Activated CD4-positive, alpha-beta T cell treated with anti-CD3 and anti-CD28 coated beads, Interleukin-2, amount 10 ng/mL, durations not matched to agents 7 days and 5 days (primary cell): Measurements from ENCODE around the gene TBC1D26. TPM values are rescaled to one million over a fixed set of nuclear protein-coding genes. Genes with fewer than 3 reads are reported as not detected.
"Not testable (repeated sequence)": the region's sequence is repeated elsewhere in the genome, so short reads cannot be mapped to it uniquely, and the experiment has no call there.

Experiments used
- CTCF ChIA-PET: fragments of 350-600 bp; sonication (Branson Sonifier 250); formaldehyde crosslinking; loops from one replicate; lab custom pipeline; 2021; ENCODE audit warnings: antibody characterized with exemption; lab: Charles Lee
- POLR2A ChIA-PET: fragments of 350-600 bp; sonication (Branson Sonifier 250); formaldehyde crosslinking; loops from one replicate; lab custom pipeline; 2021; ENCODE audit warnings: antibody characterized with exemption; lab: Charles Lee
- DNase-seq: peaks from one replicate; pipeline ENCODE4 v3.0.0-alpha.2; 2020
- H3K27ac Mint-ChIP-seq: one replicate; pipeline ENCODE4 v1.8.0; 2021; ENCODE audit warnings: mild to moderate bottlenecking, moderate library complexity, mixed read lengths
- H3K27me3 Mint-ChIP-seq: one replicate; pipeline ENCODE4 v1.8.0; 2021; ENCODE audit warnings: mixed read lengths
- H3K36me3 Mint-ChIP-seq: one replicate; pipeline ENCODE4 v1.8.0; 2021; ENCODE audit warnings: low read depth, mixed read lengths
- H3K4me1 Mint-ChIP-seq: one replicate; pipeline ENCODE4 v1.8.0; 2021; ENCODE audit warnings: mixed read lengths
- H3K4me3 Mint-ChIP-seq: one replicate; pipeline ENCODE4 v1.8.0; 2021; ENCODE audit warnings: mild to moderate bottlenecking, moderate library complexity, mixed read lengths
- H3K9me3 Mint-ChIP-seq: one replicate; pipeline ENCODE4 v1.8.0; 2021; ENCODE audit warnings: mixed read lengths
- total RNA-seq, 2 experiments: library from RNA; stranded (reverse); gene quantifications; one replicate each; pipeline ENCODE4 v1.2.3, GENCODE V29; 2021

Gene TBC1D26
- not detected for total RNA-seq

- CTCF ChIA-PET: not testable (repeated sequence)
Observed at GRCh38 chr17:15731900-15732299, at the start of gene TBC1D26. TBC1D26 (plus strand) TSS chr17:15732283; CDS start chr17:15735349, 3,066 bp downstream.

DNA sequence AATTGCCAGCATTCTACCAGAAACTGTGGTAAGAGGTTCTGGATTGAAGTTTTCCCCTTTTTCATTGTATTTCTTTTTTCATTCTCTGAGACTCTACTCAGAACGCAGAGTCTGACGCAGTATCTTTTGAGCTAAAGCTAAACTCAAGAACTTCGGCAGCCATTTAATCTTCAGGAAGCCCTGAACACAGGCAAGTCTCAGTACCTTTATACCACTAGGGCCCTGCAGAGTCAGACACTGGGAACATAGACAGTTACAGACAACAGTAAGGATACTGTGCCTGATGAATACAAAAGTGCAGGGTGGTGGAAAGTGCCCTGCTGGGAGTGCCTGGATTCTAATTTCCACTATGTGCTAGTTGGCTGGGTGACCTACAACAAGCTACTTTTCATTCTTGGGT is 48.9 kb upstream of the TBC1D26 start:
- CTCF ChIA-PET, POLR2A ChIA-PET, H3K36me3 Mint-ChIP-seq, H3K27me3 Mint-ChIP-seq, H3K9me3 Mint-ChIP-seq, DNase-seq: not testable (repeated sequence)
- Mint-ChIP-seq H3K4me3 (peak overlapping the region; percentile 95), H3K27ac (peak overlapping the region; percentile 9), H3K4me1 (peaks cover 24% of the 10 kb centered on the region)

More at GRCh38 chr17:15731900-15732299, at the start of gene TBC1D26:
- H3K4me1 Mint-ChIP-seq, H3K9me3 Mint-ChIP-seq, DNase-seq, H3K4me3 Mint-ChIP-seq, H3K36me3 Mint-ChIP-seq, H3K27me3 Mint-ChIP-seq, H3K27ac Mint-ChIP-seq, POLR2A ChIA-PET: not testable (repeated sequence)

DNA sequence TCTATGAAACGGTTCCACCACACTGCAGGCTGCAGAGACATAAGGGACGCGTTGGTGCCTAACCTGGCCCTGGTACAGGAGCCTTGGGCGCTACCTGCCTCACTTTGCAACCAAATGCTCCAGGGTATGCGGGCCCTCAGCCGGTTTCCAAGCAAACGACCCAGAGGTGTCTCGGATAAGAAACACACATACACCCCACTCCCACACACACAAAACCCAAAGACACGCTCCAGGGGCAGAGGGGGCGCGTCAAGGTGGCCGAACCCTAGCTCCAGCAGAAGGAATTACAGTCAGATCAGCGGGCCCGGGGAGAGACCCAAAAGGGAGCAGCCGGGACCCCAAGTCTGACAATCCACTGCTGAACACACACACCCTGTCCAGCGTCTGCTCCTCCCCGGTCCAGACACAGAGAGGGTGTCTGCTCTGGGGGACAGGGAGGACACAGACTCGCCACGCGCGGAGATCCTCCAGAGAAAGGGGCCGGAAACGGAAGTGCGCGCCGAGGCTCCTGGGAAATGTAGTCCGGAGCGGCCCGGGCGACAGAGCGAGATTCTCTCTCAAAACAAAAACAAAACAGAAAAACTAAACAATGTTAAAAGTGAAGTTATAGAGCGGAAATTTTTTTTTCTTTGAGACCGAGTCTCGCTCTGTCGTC is 48.1 kb upstream of the TBC1D26 start, which contains the start of gene TRIM16:
TSS of gene TRIM16 (minus strand) at position 488 of the 655 bp plus-strand sequence. CDS start 32,702 bp downstream, outside the sequence.
- peak within 1 kb of the TSS; percentile 95 for H3K4me3 Mint-ChIP-seq
- POLR2A ChIA-PET, H3K36me3 Mint-ChIP-seq, H3K27me3 Mint-ChIP-seq, CTCF ChIA-PET, H3K9me3 Mint-ChIP-seq: not testable (repeated sequence)
- peak within 1 kb of the TSS; percentile 91 for H3K27ac Mint-ChIP-seq
- H3K4me1 Mint-ChIP-seq: peaks cover 24% of the 10 kb centered on the region
- DNase-seq: peak; percentile 84

DNA sequence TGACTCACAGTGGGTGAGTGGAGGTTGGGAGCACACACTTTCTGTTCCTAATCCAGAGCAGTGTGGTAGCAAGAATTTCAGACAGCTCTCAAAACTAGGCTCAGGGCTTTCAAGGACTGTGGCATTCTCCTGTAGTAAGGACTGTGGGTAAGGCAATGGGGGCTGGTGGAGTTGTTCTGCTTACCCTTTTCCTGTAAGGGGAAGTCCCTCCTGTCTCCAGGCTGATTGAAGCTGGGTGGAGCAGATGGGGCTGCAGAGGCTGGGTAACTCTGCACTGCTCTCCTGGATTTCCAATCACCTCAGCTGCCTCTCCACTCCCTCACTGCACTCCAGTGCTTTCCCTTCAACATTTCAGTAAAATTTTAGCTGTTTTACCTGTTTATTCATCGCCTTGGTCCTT is 44.6 kb upstream of the TBC1D26 start:
- H3K36me3 Mint-ChIP-seq, CTCF ChIA-PET, DNase-seq, POLR2A ChIA-PET, H3K4me3 Mint-ChIP-seq, H3K27me3 Mint-ChIP-seq, H3K27ac Mint-ChIP-seq, H3K9me3 Mint-ChIP-seq: not testable (repeated sequence)
- peaks cover 21% of the 10 kb centered on the region for H3K4me1 Mint-ChIP-seq

GRCh38 chr17:15698967-15699366 is 33.1 kb upstream of the TBC1D26 start:
- peaks cover 15% of the 10 kb centered on the region for H3K4me1 Mint-ChIP-seq
- peak overlapping the region; percentile 89 for H3K4me3 Mint-ChIP-seq
- POLR2A ChIA-PET, H3K27me3 Mint-ChIP-seq, CTCF ChIA-PET, DNase-seq, H3K9me3 Mint-ChIP-seq: not testable (repeated sequence)
- H3K27ac Mint-ChIP-seq: peak overlapping the region; percentile 87
- H3K36me3 Mint-ChIP-seq: peaks cover 23% of the 10 kb centered on the region

DNA sequence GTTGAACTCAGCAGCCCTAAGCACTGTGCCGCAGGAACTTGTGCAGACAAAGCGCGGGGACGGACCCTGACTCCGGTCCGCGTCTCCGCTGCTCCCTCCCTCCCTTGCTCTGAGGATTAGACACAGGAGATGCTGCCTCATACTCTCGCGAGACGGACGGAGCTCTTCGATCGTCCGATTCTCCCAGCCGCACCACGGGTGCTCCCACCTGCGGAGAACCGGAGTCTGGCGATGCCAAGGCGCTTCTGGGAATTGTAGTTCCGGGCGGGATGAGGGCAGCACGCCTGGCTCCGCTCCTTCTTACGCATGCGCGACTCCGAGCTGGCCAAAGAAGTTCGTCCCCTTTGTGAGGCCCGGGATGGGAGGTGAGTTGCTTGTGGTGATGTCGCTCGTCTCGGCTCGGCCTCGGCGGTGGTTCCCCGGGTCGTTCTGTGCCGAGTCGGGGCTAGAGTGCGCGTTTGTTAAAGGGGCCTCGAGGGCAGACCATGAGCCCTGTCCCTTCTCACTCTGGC is 32.6 kb upstream of the TBC1D26 start, which contains the start of gene ZNF286A:
TSS of gene ZNF286A (plus strand) at position 340 of the 512 bp plus-strand sequence. CDS start 578 bp downstream, outside the sequence.
- peak; percentile 94 for DNase-seq
- Mint-ChIP-seq H3K4me1 (peaks cover 15% of the 10 kb centered on the region), H3K4me3 (peak within 1 kb of the TSS; percentile 89), H3K27ac (peak within 1 kb of the TSS; percentile 87), H3K36me3 (peaks cover 25% of the 10 kb centered on the region)
- CTCF ChIA-PET, POLR2A ChIA-PET, H3K9me3 Mint-ChIP-seq, H3K27me3 Mint-ChIP-seq: not testable (repeated sequence)

GRCh38 chr17:15699937-15700336 is 32.1 kb upstream of the TBC1D26 start:
- DNase-seq, POLR2A ChIA-PET, CTCF ChIA-PET, H3K9me3 Mint-ChIP-seq, H3K27me3 Mint-ChIP-seq: not testable (repeated sequence)
- H3K4me3 Mint-ChIP-seq: peak overlapping the region; percentile 89
- peak overlapping the region; percentile 87 for H3K27ac Mint-ChIP-seq
- H3K4me1 Mint-ChIP-seq: peaks cover 15% of the 10 kb centered on the region
- peaks cover 28% of the 10 kb centered on the region for H3K36me3 Mint-ChIP-seq

- H3K27me3 Mint-ChIP-seq, H3K27ac Mint-ChIP-seq, POLR2A ChIA-PET, CTCF ChIA-PET, H3K4me1 Mint-ChIP-seq, H3K4me3 Mint-ChIP-seq, DNase-seq: not testable (repeated sequence)
- peaks cover 55% of the 10 kb centered on the region for H3K36me3 Mint-ChIP-seq
- H3K9me3 Mint-ChIP-seq: peaks cover 13% of the 10 kb centered on the region
Observed at GRCh38 chr17:15704239-15704638, 27.8 kb upstream of the TBC1D26 start.

GRCh38 chr17:15704813-15705212 is 27.3 kb upstream of the TBC1D26 start:
- peaks cover 59% of the 10 kb centered on the region for H3K36me3 Mint-ChIP-seq
- H3K9me3 Mint-ChIP-seq: peaks cover 18% of the 10 kb centered on the region
- H3K27ac Mint-ChIP-seq, CTCF ChIA-PET, H3K4me1 Mint-ChIP-seq, DNase-seq, H3K4me3 Mint-ChIP-seq, POLR2A ChIA-PET, H3K27me3 Mint-ChIP-seq: not testable (repeated sequence)

DNA sequence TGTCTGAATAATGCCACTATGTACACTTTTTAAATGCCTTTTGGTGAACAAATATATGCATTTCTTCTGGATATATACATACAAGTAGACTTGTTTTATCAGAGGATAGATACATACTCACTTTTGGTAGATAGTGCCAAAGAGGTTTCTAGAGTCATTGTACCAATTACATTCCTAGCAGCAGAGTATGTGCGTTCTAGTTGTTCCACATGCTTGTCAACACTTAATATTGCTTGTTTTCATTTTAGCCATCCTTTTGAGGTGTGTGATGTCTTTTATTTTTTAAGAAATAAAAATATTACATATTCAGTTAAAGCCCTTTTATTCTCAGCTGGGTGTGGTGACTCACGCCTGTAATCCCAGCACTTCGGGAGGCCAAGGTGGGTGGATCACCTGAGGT is 23.2 kb upstream of the TBC1D26 start:
- DNase-seq, H3K4me1 Mint-ChIP-seq, CTCF ChIA-PET, H3K4me3 Mint-ChIP-seq, H3K27me3 Mint-ChIP-seq, POLR2A ChIA-PET, H3K27ac Mint-ChIP-seq: not testable (repeated sequence)
- peaks cover 49% of the 10 kb centered on the region for H3K36me3 Mint-ChIP-seq
- peaks cover 19% of the 10 kb centered on the region for H3K9me3 Mint-ChIP-seq

DNA sequence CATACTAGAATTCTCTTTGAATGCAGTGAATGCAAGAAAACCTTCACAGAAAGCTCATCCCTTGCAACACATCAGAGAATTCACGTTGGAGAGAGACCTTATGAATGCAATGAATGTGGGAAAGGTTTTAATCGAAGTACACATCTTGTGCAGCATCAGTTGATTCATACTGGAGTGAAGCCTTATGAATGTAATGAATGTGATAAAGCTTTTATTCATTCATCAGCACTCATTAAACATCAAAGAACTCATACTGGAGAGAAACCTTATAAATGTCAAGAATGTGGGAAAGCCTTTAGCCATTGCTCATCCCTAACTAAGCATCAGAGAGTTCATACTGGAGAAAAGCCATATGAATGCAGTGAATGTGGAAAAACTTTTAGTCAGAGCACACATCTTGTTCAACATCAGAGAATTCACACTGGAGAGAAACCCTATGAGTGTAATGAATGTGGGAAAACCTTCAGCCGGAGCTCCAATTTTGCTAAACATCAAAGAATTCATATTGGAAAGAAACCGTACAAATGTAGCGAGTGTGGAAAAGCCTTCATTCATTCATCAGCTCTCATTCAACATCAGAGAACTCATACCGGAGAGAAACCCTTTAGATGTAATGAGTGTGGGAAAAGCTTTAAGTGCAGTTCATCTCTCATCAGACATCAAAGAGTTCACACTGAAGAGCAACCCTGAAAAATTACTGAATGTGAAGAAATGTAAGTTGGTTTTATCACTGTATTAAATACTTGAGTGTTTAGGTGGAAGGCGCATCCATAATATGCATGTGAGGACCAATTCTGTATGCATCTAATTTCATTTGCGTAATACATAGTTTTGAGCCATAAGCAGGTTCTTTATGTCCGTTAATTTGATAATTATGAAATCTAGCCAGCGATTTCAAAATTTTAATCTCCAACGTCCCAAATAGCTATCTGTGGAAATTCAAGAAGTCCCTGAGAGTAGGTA is 15.2 kb upstream of the TBC1D26 start:
- H3K36me3 Mint-ChIP-seq: peaks cover 25% of the 10 kb centered on the region
- H3K9me3 Mint-ChIP-seq: peaks cover 29% of the 10 kb centered on the region
- H3K27me3 Mint-ChIP-seq, H3K4me1 Mint-ChIP-seq, CTCF ChIA-PET, DNase-seq, POLR2A ChIA-PET, H3K27ac Mint-ChIP-seq, H3K4me3 Mint-ChIP-seq: not testable (repeated sequence)

GRCh38 chr17:15730535-15730934 is 1.5 kb upstream of the TBC1D26 start:
- CTCF ChIA-PET, H3K27me3 Mint-ChIP-seq, DNase-seq, POLR2A ChIA-PET, H3K4me1 Mint-ChIP-seq, H3K4me3 Mint-ChIP-seq, H3K9me3 Mint-ChIP-seq, H3K27ac Mint-ChIP-seq, H3K36me3 Mint-ChIP-seq: not testable (repeated sequence)
